HG02870 (cell line): ENCODE results near the gene ALCAM.

Experiments used
- ATAC-seq: cut with Tn5 transposase; IDR thresholded peaks from one replicate; pipeline ENCODE4 v1.9.1; 2021; ENCODE audit warnings: mild to moderate bottlenecking, moderate library complexity; ENCODE audit not compliant: unreplicated experiment

Gene ALCAM

GRCh38 chr3:105423397-105423796, 56.7 kb downstream of the ALCAM start:
- ATAC-seq, result no peak

DNA sequence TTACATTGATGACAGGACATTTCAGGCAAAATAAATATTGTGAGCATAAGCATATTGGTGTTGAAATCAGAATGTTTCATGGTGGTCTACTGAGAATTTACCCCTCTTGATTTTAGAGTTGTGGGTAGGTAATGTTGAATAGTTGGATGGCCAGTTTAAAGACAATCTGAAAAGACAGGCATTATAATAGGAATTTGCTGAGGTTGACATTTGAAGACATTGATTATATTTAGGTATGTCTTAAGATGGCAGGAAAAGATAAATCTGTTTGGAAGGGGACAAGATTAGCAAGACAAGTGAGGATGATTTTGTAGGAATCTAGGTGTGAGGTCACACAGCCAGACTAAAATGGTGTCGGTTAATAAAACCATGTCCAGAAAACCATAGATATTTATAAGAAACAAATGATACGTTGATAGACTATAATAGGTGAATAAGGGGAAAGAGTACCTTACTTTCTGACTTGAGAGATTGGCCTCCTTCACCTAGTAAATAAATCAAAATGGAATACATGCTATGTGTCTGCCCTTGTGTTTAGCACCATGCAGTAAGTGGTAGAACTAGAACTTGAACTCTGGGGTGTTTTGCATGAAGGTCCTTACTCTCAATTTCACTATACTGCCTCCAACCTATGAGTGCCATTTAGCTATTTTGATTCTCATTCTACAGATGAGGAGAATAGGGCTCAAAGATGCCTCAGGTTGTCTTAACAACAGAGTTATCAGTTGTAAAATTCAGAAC, 57.9 kb downstream of the ALCAM start:
- no peak for ATAC-seq

- ATAC-seq, result no peak
These were observed 58.4 kb downstream of the ALCAM start for GRCh38 chr3:105425153-105425502.

DNA sequence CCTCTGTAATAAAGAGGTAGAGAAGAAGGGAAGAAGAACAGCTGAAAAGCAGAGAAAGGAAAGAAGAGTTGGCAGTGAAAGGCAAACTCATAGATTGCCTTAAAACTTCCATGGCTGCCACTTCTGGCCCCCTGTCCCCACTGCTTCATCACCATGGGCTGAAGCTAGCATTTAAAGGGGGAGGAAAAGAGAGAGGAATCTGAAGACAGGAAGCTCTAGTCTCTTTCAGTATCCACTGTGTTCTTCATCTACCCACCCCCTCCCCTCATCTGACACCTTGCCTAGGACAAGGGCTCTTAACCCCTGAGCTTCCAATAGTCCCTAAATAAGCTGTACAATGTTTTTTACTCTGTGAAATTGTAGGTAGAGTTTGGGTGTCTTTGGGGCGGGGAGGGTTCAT, 60.6 kb downstream of the ALCAM start:
- ATAC-seq, result no peak

DNA sequence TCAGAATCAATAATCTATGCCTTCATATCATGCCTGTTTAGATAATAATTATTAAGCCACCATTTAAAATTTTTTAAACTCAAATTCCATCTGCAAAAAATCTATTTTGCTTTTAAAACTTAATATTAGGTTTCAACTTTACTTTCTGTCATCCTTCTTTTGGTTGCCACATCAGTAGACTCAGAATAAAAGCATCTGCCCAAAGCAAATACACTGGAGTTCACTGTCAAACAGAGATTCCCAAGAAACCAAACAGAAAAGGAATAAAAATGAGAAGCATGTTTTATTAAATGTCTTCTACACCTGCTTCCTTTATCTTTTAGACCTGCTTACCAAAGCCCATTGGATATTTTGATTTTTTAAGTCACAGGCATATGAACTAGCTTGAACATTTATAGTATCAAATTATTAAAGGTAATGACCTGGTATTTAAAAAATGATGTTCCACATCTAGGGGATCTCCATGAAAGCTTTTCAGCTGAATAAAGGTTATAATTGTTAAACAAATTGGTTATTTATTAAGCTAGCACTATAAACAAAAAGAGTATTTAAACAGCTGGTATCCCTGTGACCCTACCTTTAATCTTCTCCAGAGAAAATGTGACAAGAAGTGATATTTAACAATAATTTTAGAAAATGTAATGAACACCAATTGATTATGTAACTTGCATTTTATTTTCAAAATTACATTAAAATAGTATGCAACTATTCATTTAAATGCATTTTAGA, 62.5 kb downstream of the ALCAM start:
- no peak for ATAC-seq

- no peak for ATAC-seq
These were observed 63.7 kb downstream of the ALCAM start for GRCh38 chr3:105430455-105430854.

GRCh38 chr3:105431200-105431599, 64.5 kb downstream of the ALCAM start:
- ATAC-seq, result no peak

DNA sequence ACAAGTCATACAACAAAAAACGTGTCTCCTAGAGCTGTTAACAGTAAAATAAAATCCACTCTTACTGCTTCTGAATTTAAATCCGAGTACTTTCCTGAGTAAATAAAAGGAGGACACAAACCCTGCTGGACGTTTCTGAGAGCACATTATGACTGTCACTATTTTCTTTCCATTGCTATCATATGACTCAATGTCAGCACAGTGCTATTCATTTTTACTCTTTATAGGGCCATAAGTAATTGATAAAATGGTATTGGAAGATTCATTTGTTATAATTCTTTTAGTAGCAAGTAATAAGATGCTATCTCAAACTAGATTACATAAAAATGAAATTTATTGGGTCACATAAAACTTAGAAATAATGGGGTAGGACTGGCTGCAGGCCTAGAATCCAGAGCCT, 68.6 kb downstream of the ALCAM start:
- ATAC-seq, result no peak

GRCh38 chr3:105436687-105437086, 70.0 kb downstream of the ALCAM start:
- ATAC-seq, result no peak

- no peak for ATAC-seq
These were observed 73.4 kb downstream of the ALCAM start for GRCh38 chr3:105440113-105440512.

DNA sequence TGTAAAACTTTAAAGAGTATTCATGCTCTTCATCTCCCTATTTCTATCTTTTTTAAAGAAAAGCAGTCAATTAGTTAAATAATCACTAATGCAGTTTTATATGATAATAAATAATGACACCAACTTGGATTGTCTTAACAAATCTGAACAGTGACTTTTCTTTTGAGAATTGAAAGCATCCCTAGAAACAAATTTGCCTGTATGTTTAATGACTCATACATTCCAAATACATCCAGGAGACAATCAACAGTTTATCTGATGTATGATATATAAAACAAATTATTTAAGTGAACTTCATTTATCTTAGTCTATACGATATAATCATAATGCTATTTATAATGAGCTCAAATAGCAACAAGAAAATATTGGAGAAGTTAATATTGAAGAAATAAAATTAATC, 78.0 kb downstream of the ALCAM start:
- no peak for ATAC-seq

- ATAC-seq, result no peak
These were observed 81.8 kb downstream of the ALCAM start for GRCh38 chr3:105448338-105448982.

GRCh38 chr3:105449414-105449813, 82.7 kb downstream of the ALCAM start:
- no peak for ATAC-seq

GRCh38 chr3:105456017-105456416, 89.3 kb downstream of the ALCAM start:
- no peak for ATAC-seq

DNA sequence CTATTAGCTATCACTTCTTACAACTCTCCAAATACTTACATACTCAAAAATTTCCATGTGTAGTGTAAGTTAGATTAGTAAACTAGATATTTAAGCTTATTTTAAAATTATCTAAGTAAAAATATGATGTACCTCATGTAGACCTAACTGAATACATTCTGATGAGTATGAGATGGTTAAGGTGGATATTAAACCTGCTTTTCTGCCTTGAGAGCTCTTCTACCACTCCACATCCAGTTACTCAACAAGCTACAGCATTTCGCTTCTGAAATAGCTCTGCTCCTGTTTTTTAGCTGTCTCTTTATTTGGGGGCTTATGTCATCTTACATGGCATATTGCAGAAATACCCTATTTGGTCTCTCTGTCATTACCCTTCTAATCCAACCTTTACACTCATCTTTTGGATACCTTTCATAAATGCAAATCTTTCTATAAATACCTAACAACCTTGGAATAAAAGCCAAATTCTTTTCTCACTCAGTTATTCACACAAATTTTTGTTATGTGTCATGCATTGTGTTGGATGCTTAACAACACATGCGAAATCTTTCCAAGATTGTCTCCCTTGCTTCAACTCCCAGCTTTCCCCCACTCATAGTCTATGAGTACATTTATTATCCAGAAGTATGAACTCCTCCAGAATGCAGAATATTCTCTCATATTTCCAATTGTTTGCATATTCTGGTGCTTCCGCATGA, 92.0 kb downstream of the ALCAM start:
- no peak for ATAC-seq

- ATAC-seq, result peak; percentile 86
These were observed 93.0 kb downstream of the ALCAM start for GRCh38 chr3:105459566-105460290.

GRCh38 chr3:105463620-105464019, 96.9 kb downstream of the ALCAM start:
- no peak for ATAC-seq

DNA sequence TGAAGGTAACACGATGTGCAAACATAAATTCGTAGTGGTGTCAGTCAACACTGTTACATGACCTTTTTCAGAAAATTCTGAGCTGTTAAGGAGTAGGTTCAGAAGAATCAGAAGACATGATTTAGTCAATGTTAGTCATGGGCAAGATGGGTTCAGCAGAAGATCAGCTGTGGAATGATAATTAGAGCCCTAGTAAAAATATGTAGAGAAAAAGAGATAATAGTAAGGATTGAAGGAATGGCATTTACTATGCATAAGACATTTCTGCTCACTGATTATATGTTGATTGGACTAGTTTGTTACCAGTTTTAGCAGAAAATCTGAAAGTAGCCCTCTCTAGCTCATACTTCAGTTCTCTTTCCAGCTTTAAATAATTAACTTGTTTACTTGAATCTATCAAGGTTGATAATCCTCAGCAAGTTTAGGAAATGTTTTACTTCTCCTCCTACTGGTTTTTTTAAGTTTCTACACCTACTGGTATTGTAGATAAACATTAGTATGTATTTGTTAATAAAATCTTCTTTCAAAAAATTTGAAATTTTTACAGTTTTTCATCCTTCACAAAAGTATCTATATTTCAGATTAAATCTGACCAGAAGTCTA, 98.6 kb downstream of the ALCAM start:
- no peak for ATAC-seq

- no peak for ATAC-seq
These were observed 99.4 kb downstream of the ALCAM start for GRCh38 chr3:105466072-105466471.
